ENCODE measurements around the gene STIL.
"Not testable (repeated sequence)": the region's sequence is repeated elsewhere in the genome, so short reads cannot be mapped to it uniquely, and the experiment has no call there.

The STIL gene

GRCh38 chr1:47324682-47325081, 10.7 kb upstream of the STIL start:
- DNase-seq (ENCODE audit: low read depth, low spot score), result no peak
- in situ Hi-C loops (cut with HindIII; ENCODE audit: low sequenced_read_pairs), result no loop called here
- no peak for TF ChIP-seq CTCF (IDR thresholded peaks at IDR 0.05; ENCODE audit: low read depth, low read length)
- no peak overlapping the region for H3K4me3 ChIP-seq (ENCODE audit: low read depth, low read length)

- DNase-seq (ENCODE audit: low read depth, low spot score), result no peak
- in situ Hi-C loops (cut with HindIII; ENCODE audit: low sequenced_read_pairs), result no loop called here
- no peak overlapping the region for H3K4me3 ChIP-seq (ENCODE audit: low read depth, low read length)
- TF ChIP-seq CTCF (IDR thresholded peaks at IDR 0.05; ENCODE audit: low read depth, low read length), result no peak
Measured at GRCh38 chr1:47323599-47324031, 9.7 kb upstream of the STIL start.

GRCh38 chr1:47319968-47320367, 6.0 kb upstream of the STIL start:
- H3K4me3 ChIP-seq (ENCODE audit: low read depth, low read length); DNase-seq (ENCODE audit: low read depth, low spot score); in situ Hi-C loops (cut with HindIII; ENCODE audit: low sequenced_read_pairs): not testable (repeated sequence)

GRCh38 chr1:47317841-47318240, 3.9 kb upstream of the STIL start:
- DNase-seq (ENCODE audit: low read depth, low spot score), result peak; percentile 67
- in situ Hi-C loops (cut with HindIII; ENCODE audit: low sequenced_read_pairs), result no loop called here
- no peak overlapping the region for H3K4me3 ChIP-seq (ENCODE audit: low read depth, low read length)
- TF ChIP-seq CTCF (IDR thresholded peaks at IDR 0.05; ENCODE audit: low read depth, low read length), result no peak

GRCh38 chr1:47309427-47309826, 4.5 kb downstream of the STIL start:
- no peak for TF ChIP-seq CTCF (IDR thresholded peaks at IDR 0.05; ENCODE audit: low read depth, low read length)
- in situ Hi-C loops (cut with HindIII; ENCODE audit: low sequenced_read_pairs), result no loop called here
- no peak for DNase-seq (ENCODE audit: low read depth, low spot score)
- no peak overlapping the region for H3K4me3 ChIP-seq (ENCODE audit: low read depth, low read length)

GRCh38 chr1:47302472-47302871, 11.5 kb downstream of the STIL start:
- TF ChIP-seq CTCF (IDR thresholded peaks at IDR 0.05; ENCODE audit: low read depth, low read length), result no peak
- H3K4me3 ChIP-seq (ENCODE audit: low read depth, low read length), result no peak overlapping the region
- DNase-seq (ENCODE audit: low read depth, low spot score), result no peak
- in situ Hi-C loops (cut with HindIII; ENCODE audit: low sequenced_read_pairs), result no loop called here

- no peak for TF ChIP-seq CTCF (IDR thresholded peaks at IDR 0.05; ENCODE audit: low read depth, low read length)
- in situ Hi-C loops (cut with HindIII; ENCODE audit: low sequenced_read_pairs), result no loop called here
- DNase-seq (ENCODE audit: low read depth, low spot score), result no peak
- H3K4me3 ChIP-seq (ENCODE audit: low read depth, low read length), result no peak overlapping the region
Measured at GRCh38 chr1:47298025-47298699, 15.8 kb downstream of the STIL start.
